ENCODE measurements around the gene ETV7.

DNA sequence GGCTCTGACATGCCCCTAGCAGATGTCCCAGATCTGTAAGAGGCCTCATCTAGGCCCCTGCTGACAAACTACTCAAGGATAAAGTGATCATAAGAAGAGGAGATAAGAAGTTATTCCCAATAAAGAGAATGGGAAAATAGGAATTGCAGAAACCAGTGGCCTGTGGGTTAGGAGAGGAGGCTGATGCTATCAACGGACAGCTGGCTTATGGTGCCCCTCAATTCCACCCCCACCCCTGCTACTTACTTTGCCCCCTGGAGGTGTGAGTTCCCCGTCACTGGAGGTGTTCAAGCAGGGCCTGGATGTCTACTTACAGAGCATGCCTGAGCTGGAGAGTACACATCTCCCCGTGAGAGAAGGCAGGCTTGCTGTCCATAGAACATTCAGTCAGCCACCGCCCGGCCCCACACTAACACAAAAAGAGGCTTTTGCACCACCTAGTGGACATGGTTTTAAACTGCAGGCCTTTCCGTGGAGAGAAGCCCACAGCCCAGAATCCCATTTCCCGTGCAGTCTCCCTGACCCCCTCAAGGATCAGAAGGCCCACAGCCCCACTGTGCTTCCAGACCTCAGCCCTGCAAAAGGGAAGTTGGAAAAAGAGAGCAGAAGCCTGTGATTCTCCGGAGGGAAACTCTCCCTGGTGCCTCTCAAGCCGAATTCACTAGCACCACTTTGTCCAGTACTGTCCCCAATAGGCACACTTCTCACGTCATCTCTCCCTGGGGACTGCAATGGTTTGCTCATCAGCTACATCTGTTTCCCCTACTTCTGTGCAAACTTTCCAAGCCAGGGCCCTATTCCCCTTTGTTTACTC, 27.0 kb downstream of the ETV7 start:
- TF ChIP-seq YY1 (IDR thresholded peaks at IDR 0.05; ENCODE audit: insufficient read depth, insufficient read length), result no peak
- TF ChIP-seq ZNF274 (IDR thresholded peaks at IDR 0.05; ENCODE audit: low read depth, low read length), result no peak
